HepG2 (cell line): Measurements from ENCODE around the gene SP6. TPM values are rescaled to one million over a fixed set of nuclear protein-coding genes. Genes with fewer than 3 reads are reported as not detected.
A peak's percentile ranks its signal among the peaks of the same experiment; 100 is the strongest.

Source experiments
- ATF7 ChIP-seq, 2 experiments: fragments of 450-650 bp in 1 of 2; sonication (generic) in 1 of 2; formaldehyde crosslinking in 1 of 2; IDR thresholded peaks; 2 replicates each; pipeline versions ENCODE4 v1.4.0 to v1.6.1; 2016 to 2020; ENCODE audit warnings: antibody characterized with exemption in 1 of 2, mild to moderate bottlenecking in 1 of 2, missing genetic modification reagents in 1 of 2
- CCDC6 ChIP-seq: sonication (generic); formaldehyde crosslinking; IDR thresholded peaks from 2 replicates; pipeline ENCODE4 v1.8.1; 2022; ENCODE audit warnings: mild to moderate bottlenecking, missing genetic modification reagents, moderate library complexity
- CHCHD3 ChIP-seq: sonication (generic); formaldehyde crosslinking; IDR thresholded peaks from 2 replicates; pipeline ENCODE4 v1.8.0; 2022; ENCODE audit warnings: mild to moderate bottlenecking, missing genetic modification reagents, moderate library complexity
- ELK4 ChIP-seq: sonication (generic); formaldehyde crosslinking; IDR thresholded peaks from 2 replicates; pipeline ENCODE4 v1.9.0; 2021; ENCODE audit warnings: missing genetic modification reagents, borderline replicate concordance
- IKZF4 ChIP-seq: sonication (generic); formaldehyde crosslinking; IDR thresholded peaks from 2 replicates; pipeline ENCODE4 v1.5.1; 2020; ENCODE audit warnings: borderline replicate concordance, mild to moderate bottlenecking, low read depth, missing genetic modification reagents; ENCODE audit errors: not compliant biosample characterization
- KDM1A ChIP-seq: IDR thresholded peaks from 2 replicates; pipeline ENCODE4 v1.6.1; 2016; ENCODE audit warnings: missing compliant biosample characterization
- MIXL1 ChIP-seq: IDR thresholded peaks from 2 replicates; pipeline ENCODE4 v1.6.1; 2016
- PCBP2 ChIP-seq: fragments of 200-400 bp; formaldehyde crosslinking; optimal IDR thresholded peaks from 2 replicates; pipeline ENCODE3; 2018; ENCODE audit warnings: low read length, low read depth; ENCODE audit not compliant: poor library complexity, severe bottlenecking
- PITX1 ChIP-seq: sonication (generic); formaldehyde crosslinking; IDR thresholded peaks from 2 replicates; pipeline ENCODE4 v1.5.1; 2020; ENCODE audit warnings: mild to moderate bottlenecking, missing genetic modification reagents
- ZFP1 ChIP-seq: IDR thresholded peaks from 2 replicates; pipeline ENCODE4 v1.6.1; 2016
- ZFP36 ChIP-seq: fragments of 150-350 bp; IDR thresholded peaks from 2 replicates; pipeline ENCODE4 v1.6.1; 2018; ENCODE audit warnings: borderline replicate concordance, low read length, low read depth; ENCODE audit not compliant: partially characterized antibody
- ZNF224 ChIP-seq: sonication (generic); formaldehyde crosslinking; IDR thresholded peaks from 2 replicates; pipeline ENCODE4 v1.5.0; 2020; ENCODE audit warnings: mild to moderate bottlenecking, missing genetic modification reagents
- ZNF343 ChIP-seq: sonication (generic); formaldehyde crosslinking; IDR thresholded peaks from 2 replicates; pipeline ENCODE4 v1.4.0; 2020; ENCODE audit warnings: mild to moderate bottlenecking, missing genetic modification reagents
- ZNF468 ChIP-seq: sonication (generic); formaldehyde crosslinking; IDR thresholded peaks from 2 replicates; pipeline ENCODE4 v1.8.0; 2022; ENCODE audit warnings: mild to moderate bottlenecking, moderate library complexity, missing genetic modification reagents
- ZNF557 ChIP-seq: sonication (generic); formaldehyde crosslinking; IDR thresholded peaks from 2 replicates; pipeline ENCODE4 v1.4.0; 2020; ENCODE audit warnings: missing genetic modification reagents
- ZNF609 ChIP-seq: sonication (generic); formaldehyde crosslinking; IDR thresholded peaks from 2 replicates; pipeline ENCODE4 v1.4.0; 2020; ENCODE audit warnings: mild to moderate bottlenecking, missing genetic modification reagents, borderline replicate concordance
- ZNF710 ChIP-seq: sonication (generic); formaldehyde crosslinking; IDR thresholded peaks from 2 replicates; pipeline ENCODE4 v1.5.0; 2020; ENCODE audit warnings: mild to moderate bottlenecking, missing genetic modification reagents, borderline replicate concordance
- ZSCAN30 ChIP-seq: sonication (generic); formaldehyde crosslinking; IDR thresholded peaks from 2 replicates; pipeline ENCODE4 v1.5.0; 2020; ENCODE audit warnings: mild to moderate bottlenecking, missing genetic modification reagents
- polyA plus RNA-seq, 8 experiments: library from polyadenylated mRNA; depleted of rRNA in 3 of 8; stranded (reverse) in 7 of 8; unstranded in 1 of 8; fragments of >200 nt; fragmentation: Illumina TruSeq in 4 of 8; extraction: Trizol in 4 of 8; gene quantifications; 2 replicates each; pipeline versions ENCODE4 v1.2.1 to v1.2.3, GENCODE V29; 2011 to 2016; ENCODE audit warnings: low read depth in 4 of 8, missing spikeins in 1 of 8, mixed read lengths in 1 of 8; ENCODE audit not compliant: insufficient read depth in 1 of 8
- total RNA-seq, 5 experiments: library from RNA; depleted of rRNA; stranded (reverse); fragments of >200 nt; fragmentation: Illumina TruSeq; extraction: Trizol; gene quantifications; 2 replicates each; pipeline ENCODE4 v1.2.3, GENCODE V29; 2016; ENCODE audit warnings: low read depth in 1 of 5

Gene SP6
- total and polyA plus RNA-seq, 2 of the 13 experiments (the other 11 are each of a cell fraction or from before 2014, with no cell fraction given): 0.07 TPM

- peak; percentile 49; the same call in 1 of the 2 replicates for TF ChIP-seq ZNF710 (CRISPR knock-in tag)
- no peak for TF ChIP-seq CCDC6 (CRISPR knock-in tag)
- no peak for TF ChIP-seq ZNF609 (CRISPR knock-in tag)
- no peak for TF ChIP-seq CHCHD3
- TF ChIP-seq ZFP1: 0 out of 2 replicates have a peak, but pooled peaks have one; percentile 18
- TF ChIP-seq IKZF4 (CRISPR knock-in tag): no peak
- no peak for TF ChIP-seq ZNF468
- peak; percentile 4; the same call in 1 of the 2 replicates for TF ChIP-seq ZNF343 (CRISPR knock-in tag)
- no peak for TF ChIP-seq PCBP2
- TF ChIP-seq ZSCAN30 (CRISPR knock-in tag): no peak
- no peak for TF ChIP-seq KDM1A (CRISPR knock-in tag)
- TF ChIP-seq ZFP36: no peak
- no peak; the same call in 1 of the 2 replicates for TF ChIP-seq ZNF557 (CRISPR knock-in tag)
- TF ChIP-seq PITX1 (CRISPR knock-in tag): peak; percentile 73
- no peak for TF ChIP-seq ELK4
- no peak; the same call in 1 of the 2 replicates for TF ChIP-seq ATF7 (IDR thresholded peaks at IDR 0.05)
- no peak for TF ChIP-seq ATF7 (CRISPR knock-in tag; IDR thresholded peaks at IDR 0.05)
- peak; percentile 78; the same call in 1 of the 2 replicates for TF ChIP-seq ZNF224 (CRISPR knock-in tag)
- TF ChIP-seq MIXL1: no peak
Measured at GRCh38 chr17:47895856-47896671, 45.1 kb upstream of the SP6 start, which contains the start of gene SP2 (continued).
